WTC11 (cell line): ENCODE measurements around the gene PIAS2.
"Not testable (repeated sequence)": the region's sequence is repeated elsewhere in the genome, so short reads cannot be mapped to it uniquely, and the experiment has no call there.

ENCODE experiments used
- CTCF ChIP-seq: fragments of 200-600 bp; IDR thresholded peaks from 2 replicates; pipeline ENCODE4 v1.8.0; 2022; ENCODE audit warnings: antibody characterized with exemption
- ZNF512 ChIP-seq: sonication (generic); formaldehyde crosslinking; IDR thresholded peaks from 2 replicates; pipeline ENCODE4 v1.8.1; 2022; ENCODE audit warnings: missing genetic modification reagents, borderline replicate concordance

GRCh38 chr18:46966266-46966665 lies 49.0 kb upstream of the PIAS2 start:
- not testable (repeated sequence) for TF ChIP-seq ZNF512 (CRISPR knock-in tag); CTCF
